HG02610 (cell line): Measurements from ENCODE around the gene TIMP2.
"Not testable (repeated sequence)": the region's sequence is repeated elsewhere in the genome, so short reads cannot be mapped to it uniquely, and the experiment has no call there.

ENCODE experiments used
- ATAC-seq: cut with Tn5 transposase; IDR thresholded peaks from one replicate; pipeline ENCODE4 v1.9.1; 2021; ENCODE audit warnings: mild to moderate bottlenecking, moderate library complexity; ENCODE audit not compliant: unreplicated experiment

TIMP2 gene

GRCh38 chr17:78956254-78956653, 31.1 kb upstream of the TIMP2 start:
- ATAC-seq = no peak

- no peak for ATAC-seq
These were observed 29.5 kb upstream of the TIMP2 start for GRCh38 chr17:78954684-78955083.

- no peak for ATAC-seq
These were observed 28.5 kb upstream of the TIMP2 start for GRCh38 chr17:78953356-78954350.

GRCh38 chr17:78952706-78953105, 27.5 kb upstream of the TIMP2 start:
- no peak for ATAC-seq

- no peak for ATAC-seq
These were observed 26.9 kb upstream of the TIMP2 start for GRCh38 chr17:78951967-78952551.

- no peak for ATAC-seq
These were observed 25.7 kb upstream of the TIMP2 start for GRCh38 chr17:78950870-78951269.

GRCh38 chr17:78947235-78948149, 22.3 kb upstream of the TIMP2 start:
- ATAC-seq = no peak

GRCh38 chr17:78946631-78947030, 21.4 kb upstream of the TIMP2 start:
- ATAC-seq = no peak

- no peak for ATAC-seq
These were observed 20.9 kb upstream of the TIMP2 start for GRCh38 chr17:78946131-78946530.

GRCh38 chr17:78945455-78945854, 20.3 kb upstream of the TIMP2 start:
- ATAC-seq = not testable (repeated sequence)

- no peak for ATAC-seq
These were observed 19.8 kb upstream of the TIMP2 start for GRCh38 chr17:78944956-78945355.

- no peak for ATAC-seq
These were observed 18.8 kb upstream of the TIMP2 start for GRCh38 chr17:78944026-78944425.

- ATAC-seq = no peak
These were observed 15.5 kb upstream of the TIMP2 start for GRCh38 chr17:78940708-78941107.

- ATAC-seq = no peak
These were observed 15.1 kb upstream of the TIMP2 start for GRCh38 chr17:78940258-78940657.

GRCh38 chr17:78939615-78940014, 14.4 kb upstream of the TIMP2 start:
- ATAC-seq = no peak

- no peak for ATAC-seq
These were observed 12.4 kb upstream of the TIMP2 start for GRCh38 chr17:78937561-78937960.

- ATAC-seq = no peak
These were observed 10.5 kb upstream of the TIMP2 start for GRCh38 chr17:78935419-78936323.

- ATAC-seq = no peak
These were observed 9.7 kb upstream of the TIMP2 start for GRCh38 chr17:78934681-78935418.

GRCh38 chr17:78933959-78934568, 8.9 kb upstream of the TIMP2 start:
- ATAC-seq = no peak
